SK-N-SH (cell line): Measurements from ENCODE around the gene SLX4IP. TPM values are rescaled to one million over a fixed set of nuclear protein-coding genes. Genes with fewer than 3 reads are reported as not detected.
A peak's percentile ranks its signal among the peaks of the same experiment; 100 is the strongest.

Source experiments
- CTCF ChIA-PET: fragments of 300-600, 350-600 bp; formaldehyde crosslinking; extraction: SDS; loops from one replicate; lab custom pipeline; 2021; lab: Yijun Ruan, JAX
- POLR2A ChIA-PET: fragments of 350-600 bp; sonication (Branson Sonifier 250); formaldehyde crosslinking; extraction: SDS; loops from one replicate; lab custom pipeline; 2020; ENCODE audit warnings: antibody characterized with exemption, inconsistent platforms; lab: Yijun Ruan, JAX
- DNase-seq: peaks from one replicate; pipeline ENCODE4 v3.0.0; 2012
- H2AFZ ChIP-seq: fragments of 200-600 bp; sonication (generic); 2 replicates; pipeline ENCODE4 v1.8.1; 2016; ENCODE audit warnings: antibody characterized with exemption, mild to moderate bottlenecking, low read depth
- H3F3A ChIP-seq: fragments of 200-600 bp; sonication (generic); replicated peaks from 2 replicates; pipeline ENCODE3; 2016; ENCODE audit warnings: antibody characterized with exemption, mild to moderate bottlenecking; ENCODE audit not compliant: insufficient read depth
- H3K27ac ChIP-seq, 2 experiments: fragments of 200-500 bp in 1 of 2; fragments of 200-600 bp in 1 of 2; sonication (Bioruptor generic) in 1 of 2; sonication (generic), shearing (Covaris generic) in 1 of 2; 2 replicates each; pipeline versions ENCODE4 v1.5.1 to v1.6.1; 2014 to 2016; ENCODE audit warnings: low read depth in 2 of 2, inconsistent platforms in 1 of 2, low read length in 1 of 2, mild to moderate bottlenecking in 1 of 2, mixed read lengths in 1 of 2
- H3K27me3 ChIP-seq: fragments of 200-600 bp; sonication (generic), shearing (Covaris generic); 2 replicates; pipeline ENCODE4 v1.6.1; 2016; ENCODE audit warnings: mixed run types; ENCODE audit not compliant: insufficient read depth
- H3K36me3 ChIP-seq, 2 experiments: fragments of 200-500 bp in 1 of 2; fragments of 200-600 bp in 1 of 2; sonication (Bioruptor generic) in 1 of 2; sonication (generic) in 1 of 2; replicated peaks in 1 of 2; 2 replicates each; pipeline versions ENCODE3 to v1.5.1; 2014 to 2016; ENCODE audit warnings: low read length in 1 of 2, mild to moderate bottlenecking in 1 of 2; ENCODE audit not compliant: insufficient read depth in 2 of 2, control insufficient read depth in 1 of 2
- H3K4me1 ChIP-seq, 2 experiments: fragments of 200-500 bp in 1 of 2; fragments of 200-600 bp in 1 of 2; sonication (Bioruptor generic) in 1 of 2; sonication (generic), shearing (Covaris generic) in 1 of 2; 2 replicates each; pipeline versions ENCODE4 v1.5.1 to v1.6.1; 2014 to 2016; ENCODE audit warnings: low read depth in 1 of 2, low read length in 1 of 2, mixed run types in 1 of 2; ENCODE audit not compliant: insufficient read depth in 2 of 2, control insufficient read depth in 1 of 2
- H3K4me2 ChIP-seq: fragments of 200-600 bp; sonication (generic), shearing (Covaris generic); 2 replicates; pipeline ENCODE4 v1.6.1; 2017; ENCODE audit warnings: mixed run types
- H3K4me3 ChIP-seq, 2 experiments: fragments of 200-500 bp in 1 of 2; fragments of 200-600 bp in 1 of 2; sonication (Bioruptor generic) in 1 of 2; sonication (generic), shearing (Covaris generic) in 1 of 2; 2 replicates each; pipeline versions ENCODE4 v1.5.1 to v1.8.1; 2014 to 2016; ENCODE audit warnings: low read depth in 2 of 2, inconsistent platforms in 1 of 2, low read length in 1 of 2, mild to moderate bottlenecking in 1 of 2, mixed read lengths in 1 of 2, moderate library complexity in 1 of 2
- H3K79me2 ChIP-seq: fragments of 200-600 bp; sonication (generic); 2 replicates; pipeline ENCODE4 v1.8.1; 2017; ENCODE audit warnings: mild to moderate bottlenecking; ENCODE audit not compliant: insufficient read depth
- H3K9ac ChIP-seq: fragments of 200-600 bp; sonication (generic); 2 replicates; pipeline ENCODE4 v1.6.1; 2017; ENCODE audit warnings: mixed run types
- H3K9me2 ChIP-seq: fragments of 200-600 bp; sonication (generic); 2 replicates; pipeline ENCODE4 v1.6.1; 2017; ENCODE audit warnings: mixed run types
- H3K9me3 ChIP-seq: fragments of 200-600 bp; sonication (generic); 2 replicates; pipeline ENCODE4 v1.6.1; 2017; ENCODE audit warnings: mixed run types, mild to moderate bottlenecking, moderate library complexity
- H4K20me1 ChIP-seq: fragments of 200-600 bp; sonication (generic); 2 replicates; pipeline ENCODE4 v1.6.1; 2017; ENCODE audit warnings: mild to moderate bottlenecking, mixed run types; ENCODE audit not compliant: insufficient read depth
- CHD2 ChIP-seq: fragments of 150-350 bp; IDR thresholded peaks from 2 replicates; pipeline ENCODE4 v1.6.1; 2018; ENCODE audit warnings: low read length; ENCODE audit not compliant: partially characterized antibody
- CTCF ChIP-seq: fragments of 200-600 bp; sonication (generic); IDR thresholded peaks from 2 replicates; pipeline ENCODE4 v1.6.1; 2017; ENCODE audit warnings: antibody characterized with exemption, mild to moderate bottlenecking, moderate library complexity
- ELF1 ChIP-seq: IDR thresholded peaks from 2 replicates; pipeline ENCODE4 v1.4.0; 2012
- EP300 ChIP-seq, 2 experiments: IDR thresholded peaks; 2 replicates each; pipeline versions ENCODE4 v1.4.0 to v1.6.1; 2012; ENCODE audit warnings: borderline replicate concordance in 1 of 2, low read depth in 1 of 2, low read length in 1 of 2
- EZH2phosphoT487 ChIP-seq: fragments of 200-600 bp; sonication (generic); IDR thresholded peaks from 2 replicates; pipeline ENCODE4 v1.6.1; 2017; ENCODE audit warnings: low read depth, mixed run types, mild to moderate bottlenecking, antibody characterized with exemption, moderate library complexity, borderline replicate concordance
- FOXM1 ChIP-seq: IDR thresholded peaks from 2 replicates; pipeline ENCODE4 v1.4.0; 2012; ENCODE audit warnings: low read depth, mild to moderate bottlenecking
- GABPA ChIP-seq: IDR thresholded peaks from 2 replicates; pipeline ENCODE4 v1.4.0; 2012; ENCODE audit warnings: low read depth, mild to moderate bottlenecking
- GATA2 ChIP-seq: sonication (generic); formaldehyde crosslinking; IDR thresholded peaks from 2 replicates; pipeline ENCODE4 v1.5.0; 2020; ENCODE audit warnings: mild to moderate bottlenecking, missing genetic modification reagents
- IRF3 ChIP-seq: fragments of 150-350 bp; IDR thresholded peaks from 2 replicates; pipeline ENCODE4 v1.6.1; 2016; ENCODE audit warnings: mild to moderate bottlenecking, low read depth, low read length
- MAX ChIP-seq: IDR thresholded peaks from 2 replicates; pipeline ENCODE4 v1.4.0; 2012; ENCODE audit warnings: low read depth
- NFIC ChIP-seq: IDR thresholded peaks from 2 replicates; pipeline ENCODE4 v1.4.0; 2012; ENCODE audit warnings: borderline replicate concordance
- NRF1 ChIP-seq: IDR thresholded peaks from 2 replicates; pipeline ENCODE4 v1.6.1; 2012; ENCODE audit warnings: low read depth, mild to moderate bottlenecking, low read length
- RCOR1 ChIP-seq: fragments of 150-350 bp; IDR thresholded peaks from 2 replicates; pipeline ENCODE4 v1.6.1; 2017; ENCODE audit warnings: antibody characterized with exemption, low read length
- RFX5 ChIP-seq: IDR thresholded peaks from 2 replicates; pipeline ENCODE4 v1.6.1; 2012; ENCODE audit warnings: mild to moderate bottlenecking, improper control_type of control experiment, low read length
- SMC3 ChIP-seq: IDR thresholded peaks from 2 replicates; pipeline ENCODE4 v1.6.1; 2012; ENCODE audit warnings: low read depth, low read length, improper control_type of control experiment
- TAF1 ChIP-seq: IDR thresholded peaks from 2 replicates; pipeline ENCODE4 v1.6.1; 2012; ENCODE audit warnings: low read depth, mild to moderate bottlenecking, low read length, moderate library complexity, borderline replicate concordance
- TCF12 ChIP-seq: IDR thresholded peaks from 2 replicates; pipeline ENCODE4 v1.4.0; 2012
- TEAD4 ChIP-seq: IDR thresholded peaks from 2 replicates; pipeline ENCODE4 v1.4.0; 2012; ENCODE audit warnings: mild to moderate bottlenecking, borderline replicate concordance; ENCODE audit not compliant: insufficient read depth
- YY1 ChIP-seq: IDR thresholded peaks from 2 replicates; pipeline ENCODE4 v1.4.0; 2012; ENCODE audit warnings: low read depth, mild to moderate bottlenecking
- ZBTB33 ChIP-seq: IDR thresholded peaks from 2 replicates; pipeline ENCODE4 v1.4.0; 2012; ENCODE audit warnings: low read depth, borderline replicate concordance
- WGBS: methylation state at CpG from one replicate; pipeline ENCODE4 v1.1.6; 2017; ENCODE audit warnings: low lambda C conversion rate; 5-methylcytosine and 5-hydroxymethylcytosine counted together
- polyA plus RNA-seq, 3 experiments: library from polyadenylated mRNA; depleted of rRNA; stranded (reverse); fragments of >200 nt; gene quantifications; 2 replicates each; pipeline ENCODE4 v1.2.3, GENCODE V29; 2012

The SLX4IP gene
- polyA plus RNA-seq, 1 of the 3 experiments (the other 2 are of a cell fraction): 1.3 TPM

- Histone ChIP-seq H3K9ac (peak overlapping the region; percentile 20; the same call in 1 of the 2 replicates), H3K4me1 (peaks cover 2 to 38% of the 10 kb centered on the region in 2 experiments; a peak in 2 of 4 replicates), H3F3A (peaks cover 15% of the 10 kb centered on the region), H2AFZ (no peak overlapping the region), H3K27me3 (no peaks in the 10 kb centered on the region), H3K9me2 (no peaks in the 10 kb centered on the region), H4K20me1 (no peaks in the 10 kb centered on the region), H3K4me2 (peak overlapping the region; percentile 38; the same call in 1 of the 2 replicates), H3K4me3 (no peak overlapping the region), H3K9me3 (no peaks in the 10 kb centered on the region), H3K27ac (peak overlapping the region in 1 of 2 experiments; percentile 92; a peak in 2 of 4 replicates), H3K36me3 (no peaks in the 10 kb centered on the region)
- ChIA-PET CTCF (interaction anchor here (1.9 kb wide), 1 partner anchor 11 kb away, joined by 4 read pairs; no protein-coding TSS in a partner anchor), POLR2A (no interaction called here)
- 50% methylated on average over 2 of the region's 2 CpGs for whole genome bisulfite sequencing
- no peak for DNase-seq
- TF ChIP-seq CHD2 (no peak), ZBTB33 (no peak), TAF1 (no peak), IRF3 (no peak), RFX5 (no peak), EZH2phosphoT487 (no peak), MAX (no peak), FOXM1 (no peak), GATA2 (CRISPR knock-in tag) (no peak), YY1 (no peak), ELF1 (no peak)
- TF ChIP-seq, all 33 proteins: peak for 0
- no peaks in the 10 kb centered on the region for H3K79me2 ChIP-seq
These were observed 106.7 kb downstream of the SLX4IP start for GRCh38 chr20:10541668-10542411.

DNA sequence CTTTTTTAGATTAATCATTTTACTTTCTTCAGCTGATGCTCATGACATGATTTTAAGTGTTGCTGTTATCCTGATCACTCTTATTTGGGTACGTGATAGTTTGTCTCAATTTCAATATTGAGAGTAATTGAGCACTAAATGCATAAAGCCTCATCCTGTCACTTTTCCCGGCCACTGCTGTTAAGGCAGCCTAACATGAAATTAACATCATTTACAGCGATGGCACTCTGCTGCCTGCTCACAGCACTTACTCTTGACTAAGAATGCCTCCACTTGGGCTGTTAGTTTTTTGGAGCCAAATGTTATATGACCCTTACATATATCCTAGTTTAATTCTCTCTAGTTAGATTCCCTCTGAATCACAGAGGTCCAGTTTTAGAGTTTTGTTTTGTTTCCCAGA is 107.3 kb downstream of the SLX4IP start:
- Histone ChIP-seq H3K79me2 (no peaks in the 10 kb centered on the region), H3K4me3 (no peak overlapping the region), H3F3A (peaks cover 15% of the 10 kb centered on the region), H3K36me3 (no peaks in the 10 kb centered on the region), H3K9ac (no peak overlapping the region), H3K9me2 (no peaks in the 10 kb centered on the region), H3K27ac (no peak overlapping the region), H3K27me3 (no peaks in the 10 kb centered on the region), H3K9me3 (no peaks in the 10 kb centered on the region), H3K4me2 (no peak overlapping the region), H2AFZ (no peak overlapping the region), H4K20me1 (no peaks in the 10 kb centered on the region), H3K4me1 (peaks cover 2 to 34% of the 10 kb centered on the region in 2 experiments; a peak in 2 of 4 replicates)
- POLR2A ChIA-PET: no interaction called here
- 97% methylated on average over 3 of the region's 3 CpGs for WGBS
- CTCF ChIA-PET: no interaction called here
- DNase-seq: no peak
- no peak for TF ChIP-seq CTCF
- TF ChIP-seq SMC3: no peak
- no peak for TF ChIP-seq TCF12
- TF ChIP-seq RFX5: no peak
- no peak for TF ChIP-seq NRF1
- TF ChIP-seq TEAD4: no peak
- no peak for TF ChIP-seq IRF3
- no peak for TF ChIP-seq RCOR1
- TF ChIP-seq GABPA: no peak
- no peak for TF ChIP-seq EP300 (IDR thresholded peaks at IDR 0.05; ENCODE audit: borderline replicate concordance in 1 of 2, low read depth in 1 of 2, low read length in 1 of 2)
- TF ChIP-seq NFIC: no peak
